ENCODE data around the gene NF2.

GRCh38 chr22:29642694-29643093, 39.3 kb downstream of the NF2 start:
- no peak for TF ChIP-seq CTCF (conservative IDR thresholded peaks at IDR 0.05; ENCODE audit: low read length)
- no peak for TF ChIP-seq EZH2phosphoT487 (IDR thresholded peaks at IDR 0.05; ENCODE audit: borderline replicate concordance)
